SJSA1 (cell line): ENCODE results near the gene NFYC. TPM values are rescaled to one million over a fixed set of nuclear protein-coding genes. Genes with fewer than 3 reads are reported as not detected.
A peak's percentile ranks its signal among the peaks of the same experiment; 100 is the strongest.

Source experiments
- DNase-seq, 2 experiments: peaks; one replicate each; pipeline ENCODE4 v3.0.0-alpha.2; 2015 to 2020; ENCODE audit warnings: low spot score in 2 of 2, low read depth in 1 of 2
- H3K27ac ChIP-seq: fragments of 250-450 bp; sonication (Bioruptor Pico); 2 replicates; pipeline ENCODE4 v1.5.1; 2020; ENCODE audit warnings: mild to moderate bottlenecking, moderate library complexity
- H3K27me3 ChIP-seq: fragments of 250-450 bp; sonication (Bioruptor Pico); replicated peaks from 2 replicates; pipeline ENCODE4 v1.5.1; 2020; ENCODE audit warnings: mild to moderate bottlenecking, moderate library complexity
- H3K36me3 ChIP-seq: fragments of 250-450 bp; sonication (Bioruptor Pico); 2 replicates; pipeline ENCODE4 v1.5.1; 2020; ENCODE audit warnings: mild to moderate bottlenecking
- H3K4me1 ChIP-seq: fragments of 250-450 bp; sonication (Bioruptor Pico); replicated peaks from 2 replicates; pipeline ENCODE4 v1.6.1; 2021; ENCODE audit warnings: mild to moderate bottlenecking
- H3K4me3 ChIP-seq: fragments of 250-450 bp; sonication (Bioruptor Pico); 2 replicates; pipeline ENCODE4 v1.5.1; 2020; ENCODE audit warnings: mild to moderate bottlenecking
- H3K9me3 ChIP-seq: fragments of 250-450 bp; sonication (Bioruptor Pico); replicated peaks from 2 replicates; pipeline ENCODE4 v1.5.1; 2020; ENCODE audit warnings: mild to moderate bottlenecking
- total RNA-seq: library from RNA; depleted of rRNA; stranded (reverse); fragments of >200 nt; shearing (Covaris generic); gene quantifications from 2 replicates; pipeline ENCODE4 v1.2.3, GENCODE V29; 2014; rRNA removed

Gene NFYC
- 23.5 and 32.5 TPM in 2 replicates for total RNA-seq

- H3K27me3 ChIP-seq: no peaks in the 10 kb centered on the region
- peaks cover 21% of the 10 kb centered on the region for H3K4me1 ChIP-seq
- peak within 1 kb of the TSS; percentile 95 for H3K27ac ChIP-seq
- H3K36me3 ChIP-seq: peaks cover 19% of the 10 kb centered on the region
- DNase-seq: peak; percentile 94 to 97
- peak within 1 kb of the TSS; percentile 83 for H3K4me3 ChIP-seq
- H3K9me3 ChIP-seq: no peaks in the 10 kb centered on the region
These were observed at the start of gene NFYC for GRCh38 chr1:40691538-40692428. Gene NFYC (plus strand): TSS chr1:40691704. CDS start chr1:40738844, 47,140 bp downstream.

- no peak for DNase-seq
- Histone ChIP-seq H3K27ac (no peak overlapping the region), H3K4me3 (no peak overlapping the region), H3K4me1 (no peaks in the 10 kb centered on the region), H3K9me3 (no peaks in the 10 kb centered on the region), H3K27me3 (no peaks in the 10 kb centered on the region), H3K36me3 (no peaks in the 10 kb centered on the region)
These were observed 46.3 kb upstream of the NFYC start for GRCh38 chr1:40645118-40645680.

- H3K36me3 ChIP-seq: no peaks in the 10 kb centered on the region
- H3K27me3 ChIP-seq: no peaks in the 10 kb centered on the region
- no peaks in the 10 kb centered on the region for H3K9me3 ChIP-seq
- no peak for DNase-seq
- no peak overlapping the region for H3K27ac ChIP-seq
- H3K4me1 ChIP-seq: no peaks in the 10 kb centered on the region
- no peak overlapping the region for H3K4me3 ChIP-seq
These were observed 45.2 kb upstream of the NFYC start for GRCh38 chr1:40646315-40646714.

- DNase-seq: no peak
These were observed 43.3 kb upstream of the NFYC start for GRCh38 chr1:40648200-40648599.

GRCh38 chr1:40648928-40649591, 42.4 kb upstream of the NFYC start:
- Histone ChIP-seq H3K4me3 (no peak overlapping the region), H3K27ac (no peak overlapping the region), H3K4me1 (no peaks in the 10 kb centered on the region), H3K27me3 (no peaks in the 10 kb centered on the region), H3K36me3 (no peaks in the 10 kb centered on the region), H3K9me3 (no peaks in the 10 kb centered on the region)
- no peak for DNase-seq

More at GRCh38 chr1:40648200-40648599, 43.3 kb upstream of the NFYC start:
- Histone ChIP-seq H3K4me3 (no peak overlapping the region), H3K27me3 (no peaks in the 10 kb centered on the region), H3K27ac (no peak overlapping the region), H3K9me3 (no peaks in the 10 kb centered on the region), H3K36me3 (no peaks in the 10 kb centered on the region), H3K4me1 (no peaks in the 10 kb centered on the region)

GRCh38 chr1:40649592-40649930, 41.9 kb upstream of the NFYC start:
- Histone ChIP-seq H3K27ac (no peak overlapping the region), H3K4me3 (no peak overlapping the region), H3K27me3 (no peaks in the 10 kb centered on the region), H3K4me1 (no peaks in the 10 kb centered on the region), H3K36me3 (no peaks in the 10 kb centered on the region), H3K9me3 (no peaks in the 10 kb centered on the region)
- DNase-seq: no peak

- DNase-seq: no peak
- no peaks in the 10 kb centered on the region for H3K4me1 ChIP-seq
These were observed 41.4 kb upstream of the NFYC start for GRCh38 chr1:40650075-40650474.

GRCh38 chr1:40651138-40651857, 40.2 kb upstream of the NFYC start:
- DNase-seq: no peak
- Histone ChIP-seq H3K36me3 (no peaks in the 10 kb centered on the region), H3K27ac (no peak overlapping the region)

More at GRCh38 chr1:40650075-40650474, 41.4 kb upstream of the NFYC start:
- H3K27me3 ChIP-seq: no peaks in the 10 kb centered on the region
- no peak overlapping the region for H3K27ac ChIP-seq
- H3K36me3 ChIP-seq: no peaks in the 10 kb centered on the region
- H3K9me3 ChIP-seq: no peaks in the 10 kb centered on the region
- no peak overlapping the region for H3K4me3 ChIP-seq

GRCh38 chr1:40652468-40652867, 39.0 kb upstream of the NFYC start:
- Histone ChIP-seq H3K9me3 (no peaks in the 10 kb centered on the region), H3K36me3 (no peaks in the 10 kb centered on the region), H3K27me3 (no peaks in the 10 kb centered on the region), H3K4me1 (no peaks in the 10 kb centered on the region), H3K4me3 (no peak overlapping the region), H3K27ac (no peak overlapping the region)
- DNase-seq: no peak

More at GRCh38 chr1:40651138-40651857, 40.2 kb upstream of the NFYC start:
- H3K4me1 ChIP-seq: no peaks in the 10 kb centered on the region
- no peaks in the 10 kb centered on the region for H3K27me3 ChIP-seq
- H3K9me3 ChIP-seq: no peaks in the 10 kb centered on the region
- H3K4me3 ChIP-seq: no peak overlapping the region

GRCh38 chr1:40652979-40653378, 38.5 kb upstream of the NFYC start:
- no peak for DNase-seq
- Histone ChIP-seq H3K36me3 (no peaks in the 10 kb centered on the region), H3K4me1 (no peaks in the 10 kb centered on the region), H3K9me3 (no peaks in the 10 kb centered on the region), H3K27ac (no peak overlapping the region), H3K4me3 (no peak overlapping the region), H3K27me3 (no peaks in the 10 kb centered on the region)

GRCh38 chr1:40653851-40654537, 37.5 kb upstream of the NFYC start:
- Histone ChIP-seq H3K4me3 (no peak overlapping the region), H3K4me1 (no peaks in the 10 kb centered on the region), H3K27me3 (no peaks in the 10 kb centered on the region), H3K9me3 (no peaks in the 10 kb centered on the region), H3K27ac (no peak overlapping the region), H3K36me3 (no peaks in the 10 kb centered on the region)
- DNase-seq: no peak

- DNase-seq: no peak
- H3K4me1 ChIP-seq: no peaks in the 10 kb centered on the region
- H3K9me3 ChIP-seq: no peaks in the 10 kb centered on the region
- no peak overlapping the region for H3K27ac ChIP-seq
- no peaks in the 10 kb centered on the region for H3K27me3 ChIP-seq
- H3K4me3 ChIP-seq: no peak overlapping the region
- H3K36me3 ChIP-seq: no peaks in the 10 kb centered on the region
These were observed 34.5 kb upstream of the NFYC start for GRCh38 chr1:40657046-40657445.
